C4-2B (cell line): ENCODE measurements around the gene OR52H1.

ENCODE experiments used
- ZFX ChIP-seq: fragments of 450-650 bp; IDR thresholded peaks from 2 replicates; pipeline ENCODE4 v1.6.1; 2017
- TF ChIP-seq, protein P1 (sequence below): fragments of 450-650 bp; conservative IDR thresholded peaks from 2 replicates; pipeline ENCODE4 v1.5.1; 2017; ENCODE audit warnings: mild to moderate bottlenecking

DNA sequence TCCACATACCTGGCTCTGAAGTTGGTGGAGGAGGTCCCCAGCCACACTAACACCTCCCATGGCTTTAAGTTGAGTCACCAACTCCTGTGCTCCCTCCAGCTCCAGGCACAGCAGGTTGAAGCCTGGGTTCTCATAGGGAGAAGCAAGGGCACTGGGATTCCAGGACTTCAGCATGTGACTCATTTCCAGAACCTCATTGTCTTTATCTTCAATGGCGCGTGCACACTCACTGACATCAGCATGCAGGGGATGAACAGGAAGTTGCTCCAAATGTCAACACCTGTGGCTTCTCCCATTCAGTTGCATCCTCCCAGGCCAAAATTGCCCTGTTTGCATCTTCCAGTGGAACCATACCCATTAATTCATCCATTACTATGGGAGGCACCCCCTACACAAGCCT lies 26.0 kb downstream of the OR52H1 start:
- TF ChIP-seq, protein P1, sequence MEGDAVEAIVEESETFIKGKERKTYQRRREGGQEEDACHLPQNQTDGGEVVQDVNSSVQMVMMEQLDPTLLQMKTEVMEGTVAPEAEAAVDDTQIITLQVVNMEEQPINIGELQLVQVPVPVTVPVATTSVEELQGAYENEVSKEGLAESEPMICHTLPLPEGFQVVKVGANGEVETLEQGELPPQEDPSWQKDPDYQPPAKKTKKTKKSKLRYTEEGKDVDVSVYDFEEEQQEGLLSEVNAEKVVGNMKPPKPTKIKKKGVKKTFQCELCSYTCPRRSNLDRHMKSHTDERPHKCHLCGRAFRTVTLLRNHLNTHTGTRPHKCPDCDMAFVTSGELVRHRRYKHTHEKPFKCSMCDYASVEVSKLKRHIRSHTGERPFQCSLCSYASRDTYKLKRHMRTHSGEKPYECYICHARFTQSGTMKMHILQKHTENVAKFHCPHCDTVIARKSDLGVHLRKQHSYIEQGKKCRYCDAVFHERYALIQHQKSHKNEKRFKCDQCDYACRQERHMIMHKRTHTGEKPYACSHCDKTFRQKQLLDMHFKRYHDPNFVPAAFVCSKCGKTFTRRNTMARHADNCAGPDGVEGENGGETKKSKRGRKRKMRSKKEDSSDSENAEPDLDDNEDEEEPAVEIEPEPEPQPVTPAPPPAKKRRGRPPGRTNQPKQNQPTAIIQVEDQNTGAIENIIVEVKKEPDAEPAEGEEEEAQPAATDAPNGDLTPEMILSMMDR: no peak
- no peak for TF ChIP-seq ZFX
